ENCODE results near the gene CELF5.
"Not testable (repeated sequence)": the region's sequence is repeated elsewhere in the genome, so short reads cannot be mapped to it uniquely, and the experiment has no call there.

CELF5 gene

DNA sequence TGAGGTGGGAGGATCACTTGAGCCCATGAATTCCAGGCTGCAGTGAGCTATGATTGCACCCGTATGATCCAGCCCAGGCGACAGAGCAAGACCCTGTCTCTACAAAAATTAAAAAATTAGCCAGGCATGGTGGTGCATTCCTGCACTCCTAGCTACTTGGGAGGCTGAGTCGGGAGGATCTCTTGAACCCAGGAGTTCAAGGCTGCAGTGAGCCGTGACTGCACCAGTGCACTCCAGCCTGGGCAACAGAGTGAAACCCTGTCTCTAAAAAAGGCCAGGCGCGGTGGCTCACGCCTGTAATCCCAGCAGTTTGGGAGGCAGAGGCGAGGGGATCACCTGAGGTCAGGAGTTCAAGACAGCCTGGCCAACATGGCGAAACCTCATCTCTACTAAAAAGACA, 118.5 kb downstream of the CELF5 start:
- H3K27me3 ChIP-seq (ENCODE audit: control insufficient read depth, insufficient read depth, low read length, poor library complexity, severe bottlenecking): peaks cover 23% of the 10 kb centered on the region
- H3K27ac ChIP-seq (ENCODE audit: insufficient read depth, low read depth, low read length, poor library complexity, severe bottlenecking); H3K36me3 ChIP-seq (ENCODE audit: control insufficient read depth, insufficient read depth, low read length); H3K4me1 ChIP-seq (ENCODE audit: control insufficient read depth, insufficient read depth, low read length); H3K9me3 ChIP-seq (ENCODE audit: control insufficient read depth, low read length); H3K4me3 ChIP-seq (ENCODE audit: insufficient read depth, low read depth, low read length): not testable (repeated sequence)
- 83 to 87% methylated on average over 9 of the region's 9 CpGs for WGBS, 2 experiments

DNA sequence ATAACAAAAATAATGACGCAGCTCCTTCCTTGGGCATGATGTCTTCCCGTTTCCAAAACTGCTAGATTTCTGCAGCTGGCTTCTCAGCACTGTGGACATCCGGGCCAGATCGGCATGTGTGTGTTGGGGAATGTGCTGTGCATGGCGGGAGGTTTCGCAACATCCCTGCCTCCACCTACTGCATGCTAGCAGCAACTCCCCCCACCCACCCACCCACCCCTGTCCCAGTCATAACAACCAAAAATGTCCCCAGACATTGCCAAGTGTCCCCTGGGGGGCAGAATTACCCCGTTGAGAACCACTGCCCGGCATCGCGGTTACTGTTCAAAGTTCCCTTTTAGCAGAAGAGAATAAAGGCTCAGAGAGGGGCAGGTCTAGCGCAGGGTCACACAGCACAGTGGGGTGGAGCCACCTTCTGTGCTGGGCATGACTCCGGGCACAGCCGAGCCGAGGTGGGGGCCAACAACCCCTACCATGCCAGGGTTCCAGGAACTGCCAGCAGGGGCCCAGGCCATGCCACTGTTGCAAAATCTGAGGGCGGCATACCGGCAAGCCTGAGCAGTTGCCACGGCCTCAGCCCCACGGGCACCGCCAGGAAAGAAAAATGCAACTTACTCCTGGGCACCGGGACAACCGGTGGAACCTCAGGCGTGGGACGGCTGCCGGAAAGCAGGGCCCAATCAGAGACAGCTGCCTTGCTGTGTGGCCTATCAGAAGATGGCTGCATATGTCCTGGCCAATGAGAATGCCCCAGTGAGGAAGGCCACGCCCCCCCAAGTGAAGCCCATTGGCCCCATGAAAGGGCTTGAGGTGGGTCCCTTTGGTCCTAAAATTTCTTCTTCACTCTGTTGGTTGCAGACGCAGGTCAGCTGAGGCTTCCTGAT, 119.4 kb downstream of the CELF5 start:
- peaks cover 29% of the 10 kb centered on the region for H3K27me3 ChIP-seq (ENCODE audit: control insufficient read depth, insufficient read depth, low read length, poor library complexity, severe bottlenecking)
- H3K4me1 ChIP-seq (ENCODE audit: control insufficient read depth, insufficient read depth, low read length): no peaks in the 10 kb centered on the region
- no peaks in the 10 kb centered on the region for H3K36me3 ChIP-seq (ENCODE audit: control insufficient read depth, insufficient read depth, low read length)
- H3K4me3 ChIP-seq (ENCODE audit: insufficient read depth, low read depth, low read length): no peak overlapping the region
- H3K27ac ChIP-seq (ENCODE audit: insufficient read depth, low read depth, low read length, poor library complexity, severe bottlenecking): no peak overlapping the region
- 75 to 76% methylated on average over 25 to 26 of the region's 26 CpGs for WGBS, 2 experiments
- no peaks in the 10 kb centered on the region for H3K9me3 ChIP-seq (ENCODE audit: control insufficient read depth, low read length)

- Histone ChIP-seq H3K27ac (ENCODE audit: insufficient read depth, low read depth, low read length, poor library complexity, severe bottlenecking) (no peak overlapping the region), H3K27me3 (ENCODE audit: control insufficient read depth, insufficient read depth, low read length, poor library complexity, severe bottlenecking) (peaks cover 34% of the 10 kb centered on the region), H3K36me3 (ENCODE audit: control insufficient read depth, insufficient read depth, low read length) (no peaks in the 10 kb centered on the region), H3K4me3 (ENCODE audit: insufficient read depth, low read depth, low read length) (no peak overlapping the region), H3K4me1 (ENCODE audit: control insufficient read depth, insufficient read depth, low read length) (no peaks in the 10 kb centered on the region), H3K9me3 (ENCODE audit: control insufficient read depth, low read length) (no peaks in the 10 kb centered on the region)
- WGBS, 2 experiments: 80 to 82% methylated on average over 24 to 25 of the region's 25 CpGs
These were observed 120.4 kb downstream of the CELF5 start for GRCh38 chr19:3344608-3345598.

- no peak overlapping the region for H3K4me3 ChIP-seq (ENCODE audit: insufficient read depth, low read depth, low read length)
- no peaks in the 10 kb centered on the region for H3K36me3 ChIP-seq (ENCODE audit: control insufficient read depth, insufficient read depth, low read length)
- H3K9me3 ChIP-seq (ENCODE audit: control insufficient read depth, low read length): no peaks in the 10 kb centered on the region
- peaks cover 43% of the 10 kb centered on the region for H3K27me3 ChIP-seq (ENCODE audit: control insufficient read depth, insufficient read depth, low read length, poor library complexity, severe bottlenecking)
- 67 to 71% methylated on average over 14 of the region's 15 CpGs for WGBS, 2 experiments
- H3K27ac ChIP-seq (ENCODE audit: insufficient read depth, low read depth, low read length, poor library complexity, severe bottlenecking): no peak overlapping the region
- no peaks in the 10 kb centered on the region for H3K4me1 ChIP-seq (ENCODE audit: control insufficient read depth, insufficient read depth, low read length)
These were observed 121.5 kb downstream of the CELF5 start for GRCh38 chr19:3345850-3346460.

All from ectodermal cell (in vitro differentiated cells).